Esophagus (tissue), 2 donors: ENCODE measurements around the gene RBM25. TPM values are rescaled to one million over a fixed set of nuclear protein-coding genes. Genes with fewer than 3 reads are reported as not detected.
"Not testable (repeated sequence)": the region's sequence is repeated elsewhere in the genome, so short reads cannot be mapped to it uniquely, and the experiment has no call there.

Source experiments
- H3K27ac ChIP-seq, 2 donors: one replicate each; pipeline ENCODE4 v1.5.1; 2013; ENCODE audit warnings: low read depth in 2 of 2, mild to moderate bottlenecking in 2 of 2, inconsistent platforms in 1 of 2, low read length in 1 of 2, moderate library complexity in 1 of 2
- H3K27me3 ChIP-seq, 2 donors: one replicate each; pipeline ENCODE4 v1.6.1; 2013; ENCODE audit warnings: low read length in 2 of 2, control low read depth in 1 of 2, mild to moderate bottlenecking in 1 of 2; ENCODE audit not compliant: insufficient read depth in 2 of 2, control insufficient read depth in 1 of 2
- H3K36me3 ChIP-seq, 2 donors: one replicate each; pipeline ENCODE4 v1.6.1; 2013; ENCODE audit warnings: low read length in 1 of 2; ENCODE audit not compliant: control insufficient read depth in 2 of 2, insufficient read depth in 2 of 2
- H3K4me1 ChIP-seq, 2 donors: one replicate each; pipeline ENCODE4 v1.6.1; 2013; ENCODE audit warnings: low read length in 1 of 2; ENCODE audit not compliant: control insufficient read depth in 2 of 2, insufficient read depth in 2 of 2
- H3K4me3 ChIP-seq, 2 donors: one replicate each; pipeline ENCODE4 v1.5.1; 2013; ENCODE audit warnings: low read length in 2 of 2, mild to moderate bottlenecking in 2 of 2, low read depth in 1 of 2, moderate library complexity in 1 of 2
- H3K9me3 ChIP-seq, 2 donors: one replicate each; pipeline ENCODE4 v1.6.1; 2013; ENCODE audit warnings: mild to moderate bottlenecking in 2 of 2, low read depth in 1 of 2, low read length in 1 of 2, moderate library complexity in 1 of 2; ENCODE audit not compliant: control insufficient read depth in 2 of 2, insufficient read depth in 1 of 2
- WGBS, 2 donors: extraction: QIAGEN DNeasy Blood & Tissue Kit; methylation state at CpG; one replicate each; pipeline ENCODE4 v1.1.7; 2013; 5-methylcytosine and 5-hydroxymethylcytosine counted together
- polyA plus RNA-seq, 2 donors: library from polyadenylated mRNA; stranded (reverse); fragments of 200-250 nt; gene quantifications; one replicate each; pipeline ENCODE4 v1.2.3, GENCODE V29; 2013
- donor health status: healthy with polysubstance abuse.
- donor health status: Bipolar disorder and iron deficiency.

RBM25 gene
- polyA plus RNA-seq, 2 donors: 23.3 to 38.5 TPM

- peak overlapping the region; percentile 76 to 89 for H3K4me3 ChIP-seq
- 43 to 44% methylated on average over 3 of the region's 3 CpGs for WGBS, 2 donors
- H3K4me1 ChIP-seq: peaks cover 0 to 1% of the 10 kb centered on the region in 2 donors
- no peak overlapping the region for H3K27ac ChIP-seq
- no peaks in the 10 kb centered on the region for H3K27me3 ChIP-seq
- no peaks in the 10 kb centered on the region for H3K9me3 ChIP-seq
- peaks cover 2 to 5% of the 10 kb centered on the region in 2 donors for H3K36me3 ChIP-seq
These were observed 30.8 kb upstream of the RBM25 start for GRCh38 chr14:73027546-73027945.

- Histone ChIP-seq H3K4me1 (no peaks in the 10 kb centered on the region), H3K4me3 (no peak overlapping the region), H3K9me3 (no peaks in the 10 kb centered on the region), H3K27me3 (no peaks in the 10 kb centered on the region), H3K27ac (no peak overlapping the region), H3K36me3 (peaks cover 2% of the 10 kb centered on the region in 2 donors)
These were observed 30.4 kb upstream of the RBM25 start for GRCh38 chr14:73027984-73028383.

- H3K4me3 ChIP-seq, H3K4me1 ChIP-seq, H3K27ac ChIP-seq, H3K9me3 ChIP-seq, H3K27me3 ChIP-seq, H3K36me3 ChIP-seq: not testable (repeated sequence)
- 80% methylated on average over 9 of the region's 9 CpGs for WGBS, 2 donors
These were observed 21.5 kb upstream of the RBM25 start for GRCh38 chr14:73036706-73037450.

GRCh38 chr14:73047808-73048207 is 10.5 kb upstream of the RBM25 start:
- Histone ChIP-seq H3K9me3 (no peaks in the 10 kb centered on the region), H3K4me1 (no peaks in the 10 kb centered on the region), H3K27ac (no peak overlapping the region), H3K36me3 (no peaks in the 10 kb centered on the region), H3K27me3 (no peaks in the 10 kb centered on the region), H3K4me3 (no peak overlapping the region)
- WGBS, 2 donors: 91 to 93% methylated on average over 1 of the region's 1 CpG

- Histone ChIP-seq H3K9me3 (no peaks in the 10 kb centered on the region), H3K27me3 (no peaks in the 10 kb centered on the region), H3K4me1 (no peaks in the 10 kb centered on the region), H3K4me3 (no peak overlapping the region), H3K36me3 (no peaks in the 10 kb centered on the region), H3K27ac (no peak overlapping the region)
- WGBS, 2 donors: 58 to 62% methylated on average over 4 of the region's 4 CpGs
These were observed 8.9 kb upstream of the RBM25 start for GRCh38 chr14:73049428-73049827.

- Histone ChIP-seq H3K9me3 (no peaks in the 10 kb centered on the region), H3K27ac (no peak overlapping the region), H3K4me3 (no peak overlapping the region), H3K36me3 (no peaks in the 10 kb centered on the region), H3K4me1 (no peaks in the 10 kb centered on the region), H3K27me3 (no peaks in the 10 kb centered on the region)
- 94 to 95% methylated on average over 1 of the region's 1 CpG for WGBS, 2 donors
These were observed 3.1 kb upstream of the RBM25 start for GRCh38 chr14:73055251-73055650.

GRCh38 chr14:73057944-73058223 is 450 bp upstream of the RBM25 start:
- no peaks in the 10 kb centered on the region for H3K36me3 ChIP-seq
- 3 to 5% methylated on average over 8 of the region's 8 CpGs for WGBS, 2 donors

GRCh38 chr14:73058922-73059673 is 764 bp downstream of the RBM25 start:
- Histone ChIP-seq H3K4me1 (no peaks in the 10 kb centered on the region), H3K9me3 (no peaks in the 10 kb centered on the region), H3K27ac (peak overlapping the region; percentile 94 to 97), H3K4me3 (peak overlapping the region; percentile 95 to 96), H3K27me3 (no peaks in the 10 kb centered on the region), H3K36me3 (no peaks in the 10 kb centered on the region)
- WGBS, 2 donors: 0 to 1% methylated on average over 22 to 27 of the region's 27 CpGs

More at GRCh38 chr14:73057944-73058223, 450 bp upstream of the RBM25 start:
- H3K9me3 ChIP-seq: no peaks in the 10 kb centered on the region
- H3K27ac ChIP-seq: peak overlapping the region; percentile 92 to 97
- peak overlapping the region; percentile 95 to 96 for H3K4me3 ChIP-seq
- H3K27me3 ChIP-seq: no peaks in the 10 kb centered on the region
- H3K4me1 ChIP-seq: no peaks in the 10 kb centered on the region

- WGBS, 2 donors: 91 to 94% methylated on average over 4 of the region's 4 CpGs
- Histone ChIP-seq H3K4me3 (no peak overlapping the region), H3K9me3 (no peaks in the 10 kb centered on the region), H3K4me1 (peaks cover 0 to 3% of the 10 kb centered on the region in 2 donors), H3K27me3 (no peaks in the 10 kb centered on the region), H3K27ac (no peak overlapping the region), H3K36me3 (peaks cover 0 to 3% of the 10 kb centered on the region in 2 donors)
These were observed 11.3 kb downstream of the RBM25 start for GRCh38 chr14:73069585-73069984.

- H3K4me1 ChIP-seq: no peaks in the 10 kb centered on the region
- no peaks in the 10 kb centered on the region for H3K9me3 ChIP-seq
- no peak overlapping the region for H3K4me3 ChIP-seq
- 90 to 92% methylated on average over 2 of the region's 2 CpGs for WGBS, 2 donors
- H3K27ac ChIP-seq: no peak overlapping the region
- H3K36me3 ChIP-seq: peaks cover 5 to 14% of the 10 kb centered on the region in 2 donors
- H3K27me3 ChIP-seq: no peaks in the 10 kb centered on the region
These were observed 32.7 kb downstream of the RBM25 start for GRCh38 chr14:73091044-73091443.
